HEK293 (cell line): ENCODE results near the gene BCL7C.

Experiments
- CTCF ChIA-PET: fragments of 350-600 bp; formaldehyde crosslinking; extraction: SDS; loops from one replicate; lab custom pipeline; 2021; ENCODE audit warnings: antibody characterized with exemption; lab: Yijun Ruan, JAX
- POLR2A ChIA-PET: fragments of 300-600 bp; formaldehyde crosslinking; extraction: SDS; loops from one replicate; lab custom pipeline; 2020; ENCODE audit warnings: antibody characterized with exemption, inconsistent platforms; lab: Yijun Ruan, JAX
- H3K27ac ChIP-seq: fragments of 200-500 bp; sonication (Bioruptor generic); 2 replicates; pipeline ENCODE4 v1.5.1; 2014; ENCODE audit warnings: low read depth, low read length, control low read depth, inconsistent platforms; ENCODE audit errors: extremely low read depth
- H3K36me3 ChIP-seq, 2 experiments: fragments of 200-500 bp in 1 of 2; sonication (Bioruptor generic) in 1 of 2; 1 replicate in 1 of 2; 2 replicates in 1 of 2; pipeline ENCODE4 v1.5.1; 2014 to 2017; ENCODE audit warnings: inconsistent platforms in 2 of 2, low read length in 2 of 2; ENCODE audit not compliant: control insufficient read depth in 2 of 2, insufficient read depth in 1 of 2
- H3K4me1 ChIP-seq: fragments of 200-500 bp; sonication (Bioruptor generic); 2 replicates; pipeline ENCODE4 v1.5.1; 2014; ENCODE audit warnings: mild to moderate bottlenecking, low read length, inconsistent platforms; ENCODE audit not compliant: control insufficient read depth, insufficient read depth
- H3K4me3 ChIP-seq: 2 replicates; pipeline ENCODE4 v1.5.1; 2011; ENCODE audit warnings: low read depth, mild to moderate bottlenecking, control low read depth, low read length, moderate library complexity
- H3K9me3 ChIP-seq: fragments of 200-500 bp; sonication (Bioruptor generic); 2 replicates; pipeline ENCODE4 v1.5.1; 2014; ENCODE audit warnings: low read depth, low read length, inconsistent platforms; ENCODE audit not compliant: control insufficient read depth, insufficient read depth
- GLI4 ChIP-seq: fragments of 450-650 bp; formaldehyde crosslinking; IDR thresholded peaks from 2 replicates; pipeline ENCODE4 v1.5.1; 2016; ENCODE audit warnings: missing biosample characterization, missing genetic modification characterization
- MEIS1 ChIP-seq: sonication (generic); formaldehyde crosslinking; IDR thresholded peaks from 2 replicates; pipeline ENCODE4 v1.8.1; 2022; ENCODE audit warnings: missing genetic modification reagents, mild to moderate bottlenecking, borderline replicate concordance
- OSR2 ChIP-seq: fragments of 450-650 bp; formaldehyde crosslinking; IDR thresholded peaks from 2 replicates; pipeline ENCODE4 v1.5.1; 2016; ENCODE audit warnings: missing biosample characterization, missing genetic modification characterization
- SP2 ChIP-seq: fragments of 450-650 bp; formaldehyde crosslinking; IDR thresholded peaks from 2 replicates; pipeline ENCODE4 v1.5.1; 2016; ENCODE audit warnings: missing biosample characterization, missing genetic modification characterization
- SP3 ChIP-seq: fragments of 450-650 bp; formaldehyde crosslinking; IDR thresholded peaks from 2 replicates; pipeline ENCODE4 v1.5.1; 2016; ENCODE audit warnings: missing biosample characterization, missing genetic modification characterization
- SP7 ChIP-seq: fragments of 450-650 bp; formaldehyde crosslinking; IDR thresholded peaks from 2 replicates; pipeline ENCODE4 v1.5.1; 2016; ENCODE audit warnings: missing biosample characterization, missing genetic modification characterization
- WT1 ChIP-seq: fragments of 450-650 bp; formaldehyde crosslinking; IDR thresholded peaks from 2 replicates; pipeline ENCODE4 v1.5.1; 2016; ENCODE audit warnings: missing biosample characterization, missing genetic modification characterization
- YY1 ChIP-seq: fragments of 450-650 bp; formaldehyde crosslinking; IDR thresholded peaks from 2 replicates; pipeline ENCODE4 v1.5.1; 2018; ENCODE audit warnings: missing biosample characterization, missing genetic modification characterization
- YY2 ChIP-seq: fragments of 450-650 bp; formaldehyde crosslinking; IDR thresholded peaks from 2 replicates; pipeline ENCODE4 v1.5.1; 2016; ENCODE audit warnings: missing biosample characterization, missing genetic modification characterization
- ZFHX2 ChIP-seq: fragments of 450-650 bp; formaldehyde crosslinking; conservative IDR thresholded peaks from 2 replicates; pipeline ENCODE4 v1.5.1; 2016; ENCODE audit warnings: missing biosample characterization, missing genetic modification characterization
- ZNF19 ChIP-seq: fragments of 450-650 bp; formaldehyde crosslinking; IDR thresholded peaks from 2 replicates; pipeline ENCODE4; 2016; ENCODE audit warnings: missing biosample characterization, missing genetic modification characterization, low read depth
- ZNF311 ChIP-seq: fragments of 450-650 bp; formaldehyde crosslinking; IDR thresholded peaks from 2 replicates; pipeline ENCODE4 v1.5.1; 2017; ENCODE audit warnings: missing biosample characterization, missing genetic modification characterization, borderline replicate concordance
- ZNF354C ChIP-seq: fragments of 450-650 bp; formaldehyde crosslinking; IDR thresholded peaks from 2 replicates; pipeline ENCODE4 v1.5.1; 2016; ENCODE audit warnings: missing biosample characterization, missing genetic modification characterization, low read depth, borderline replicate concordance
- ZNF416 ChIP-seq: fragments of 450-650 bp; formaldehyde crosslinking; IDR thresholded peaks from 2 replicates; pipeline ENCODE4 v1.5.1; 2016; ENCODE audit warnings: missing biosample characterization, missing genetic modification characterization
- ZNF561 ChIP-seq: fragments of 450-650 bp; IDR thresholded peaks from 2 replicates; pipeline ENCODE4 v1.5.1; 2018; ENCODE audit warnings: missing biosample characterization, missing genetic modification characterization, borderline replicate concordance
- ZNF747 ChIP-seq: fragments of 450-650 bp; formaldehyde crosslinking; IDR thresholded peaks from 2 replicates; pipeline ENCODE4 v1.5.1; 2016; ENCODE audit warnings: missing biosample characterization, missing genetic modification characterization
- TF ChIP-seq, protein P1 (sequence below): fragments of 450-650 bp; formaldehyde crosslinking; conservative IDR thresholded peaks from 2 replicates; pipeline ENCODE4 v1.5.1; 2016; ENCODE audit warnings: low read depth, missing biosample characterization, missing genetic modification characterization
- TF ChIP-seq, protein P2 (sequence below): fragments of 450-650 bp; formaldehyde crosslinking; IDR thresholded peaks from 2 replicates; pipeline ENCODE4 v1.5.1; 2017; ENCODE audit warnings: missing biosample characterization, mild to moderate bottlenecking, missing genetic modification characterization, moderate library complexity
- TF ChIP-seq, protein P3 (sequence below): fragments of 450-650 bp; formaldehyde crosslinking; IDR thresholded peaks from 2 replicates; pipeline ENCODE4 v1.5.1; 2016; ENCODE audit warnings: missing biosample characterization, missing genetic modification characterization
- TF ChIP-seq, protein P4 (sequence below): fragments of 450-650 bp; formaldehyde crosslinking; conservative IDR thresholded peaks from 2 replicates; pipeline ENCODE4 v1.5.1; 2016; ENCODE audit warnings: low read depth, missing biosample characterization, missing genetic modification characterization
- TF ChIP-seq, protein P5 (sequence below): fragments of 450-650 bp; formaldehyde crosslinking; IDR thresholded peaks from 2 replicates; pipeline ENCODE4 v1.5.1; 2017; ENCODE audit warnings: missing biosample characterization, missing genetic modification characterization

Gene BCL7C

DNA sequence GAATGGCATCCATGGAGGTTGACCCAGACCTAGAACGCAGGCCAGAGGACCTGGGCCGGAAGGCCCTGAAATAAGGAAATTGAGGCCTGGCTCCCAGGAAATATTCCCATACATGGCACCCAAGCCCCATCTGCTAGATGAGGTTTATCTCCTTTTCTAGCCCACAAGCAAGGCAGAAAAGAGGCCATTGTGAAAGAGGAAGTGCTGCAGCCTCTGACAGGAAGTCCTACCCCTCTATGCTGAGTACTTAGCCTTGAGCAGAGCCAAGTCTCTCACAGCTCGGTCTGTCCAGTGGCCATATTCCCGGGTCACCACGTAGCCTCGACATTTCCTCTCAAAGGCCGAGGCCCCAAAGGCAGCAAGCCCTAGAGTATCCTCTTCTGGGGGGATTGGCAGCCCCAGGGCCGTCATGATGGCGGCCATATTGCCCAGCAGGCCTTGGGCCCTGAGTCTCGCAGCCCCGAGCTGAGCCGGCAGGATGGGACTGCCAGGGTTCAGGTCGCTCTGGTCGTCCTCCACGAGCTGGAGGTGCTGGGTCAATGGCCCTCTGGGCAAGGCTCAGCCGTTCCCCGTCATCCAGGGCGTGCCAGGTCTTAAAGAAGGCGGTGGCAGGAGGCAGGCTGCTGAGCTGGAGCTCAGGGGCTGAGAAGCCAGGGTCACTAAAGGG, 10.4 kb upstream of the BCL7C start:
- Histone ChIP-seq H3K4me3 (no peak overlapping the region), H3K36me3 (no peaks in the 10 kb centered on the region), H3K4me1 (no peaks in the 10 kb centered on the region), H3K27ac (no peak overlapping the region), H3K9me3 (no peaks in the 10 kb centered on the region)
- TF ChIP-seq GLI4 (no peak), SP3 (tag by site-specific recombination) (no peak), ZNF19 (no peak)
- TF ChIP-seq, protein P1, sequence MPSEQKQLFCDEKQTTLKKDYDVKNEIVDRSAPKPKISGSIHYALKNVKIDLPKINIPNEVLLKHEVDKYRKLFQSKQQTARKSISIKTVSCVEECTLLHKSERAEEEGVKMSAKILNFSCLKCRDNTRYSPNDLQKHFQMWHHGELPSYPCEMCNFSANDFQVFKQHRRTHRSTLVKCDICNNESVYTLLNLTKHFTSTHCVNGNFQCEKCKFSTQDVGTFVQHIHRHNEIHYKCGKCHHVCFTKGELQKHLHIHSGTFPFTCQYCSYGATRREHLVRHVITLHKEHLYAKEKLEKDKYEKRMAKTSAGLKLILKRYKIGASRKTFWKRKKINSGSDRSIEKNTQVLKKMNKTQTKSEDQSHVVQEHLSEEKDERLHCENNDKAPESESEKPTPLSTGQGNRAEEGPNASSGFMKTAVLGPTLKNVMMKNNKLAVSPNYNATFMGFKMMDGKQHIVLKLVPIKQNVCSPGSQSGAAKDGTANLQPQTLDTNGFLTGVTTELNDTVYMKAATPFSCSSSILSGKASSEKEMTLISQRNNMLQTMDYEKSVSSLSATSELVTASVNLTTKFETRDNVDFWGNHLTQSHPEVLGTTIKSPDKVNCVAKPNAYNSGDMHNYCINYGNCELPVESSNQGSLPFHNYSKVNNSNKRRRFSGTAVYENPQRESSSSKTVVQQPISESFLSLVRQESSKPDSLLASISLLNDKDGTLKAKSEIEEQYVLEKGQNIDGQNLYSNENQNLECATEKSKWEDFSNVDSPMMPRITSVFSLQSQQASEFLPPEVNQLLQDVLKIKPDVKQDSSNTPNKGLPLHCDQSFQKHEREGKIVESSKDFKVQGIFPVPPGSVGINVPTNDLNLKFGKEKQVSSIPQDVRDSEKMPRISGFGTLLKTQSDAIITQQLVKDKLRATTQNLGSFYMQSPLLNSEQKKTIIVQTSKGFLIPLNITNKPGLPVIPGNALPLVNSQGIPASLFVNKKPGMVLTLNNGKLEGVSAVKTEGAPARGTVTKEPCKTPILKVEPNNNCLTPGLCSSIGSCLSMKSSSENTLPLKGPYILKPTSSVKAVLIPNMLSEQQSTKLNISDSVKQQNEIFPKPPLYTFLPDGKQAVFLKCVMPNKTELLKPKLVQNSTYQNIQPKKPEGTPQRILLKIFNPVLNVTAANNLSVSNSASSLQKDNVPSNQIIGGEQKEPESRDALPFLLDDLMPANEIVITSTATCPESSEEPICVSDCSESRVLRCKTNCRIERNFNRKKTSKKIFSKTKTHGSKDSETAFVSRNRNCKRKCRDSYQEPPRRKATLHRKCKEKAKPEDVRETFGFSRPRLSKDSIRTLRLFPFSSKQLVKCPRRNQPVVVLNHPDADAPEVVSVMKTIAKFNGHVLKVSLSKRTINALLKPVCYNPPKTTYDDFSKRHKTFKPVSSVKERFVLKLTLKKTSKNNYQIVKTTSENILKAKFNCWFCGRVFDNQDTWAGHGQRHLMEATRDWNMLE (tag by site-specific recombination), result peak; percentile 8; the same call in 1 of the 2 replicates
- TF ChIP-seq, protein P2, sequence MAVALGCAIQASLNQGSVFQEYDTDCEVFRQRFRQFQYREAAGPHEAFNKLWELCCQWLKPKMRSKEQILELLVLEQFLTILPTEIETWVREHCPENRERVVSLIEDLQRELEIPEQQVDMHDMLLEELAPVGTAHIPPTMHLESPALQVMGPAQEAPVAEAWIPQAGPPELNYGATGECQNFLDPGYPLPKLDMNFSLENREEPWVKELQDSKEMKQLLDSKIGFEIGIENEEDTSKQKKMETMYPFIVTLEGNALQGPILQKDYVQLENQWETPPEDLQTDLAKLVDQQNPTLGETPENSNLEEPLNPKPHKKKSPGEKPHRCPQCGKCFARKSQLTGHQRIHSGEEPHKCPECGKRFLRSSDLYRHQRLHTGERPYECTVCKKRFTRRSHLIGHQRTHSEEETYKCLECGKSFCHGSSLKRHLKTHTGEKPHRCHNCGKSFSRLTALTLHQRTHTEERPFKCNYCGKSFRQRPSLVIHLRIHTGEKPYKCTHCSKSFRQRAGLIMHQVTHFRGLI (tag by site-specific recombination), result no peak
- ChIA-PET CTCF (interaction anchor here (1.2 kb wide), 1 partner anchor 60 kb away, joined by 6 read pairs; no protein-coding TSS in a partner anchor), POLR2A (interaction anchor here (0.5 to 0.6 kb wide), 2 partner anchors 57 to 162 kb away, joined by 4 read pairs; no protein-coding TSS in a partner anchor)

DNA sequence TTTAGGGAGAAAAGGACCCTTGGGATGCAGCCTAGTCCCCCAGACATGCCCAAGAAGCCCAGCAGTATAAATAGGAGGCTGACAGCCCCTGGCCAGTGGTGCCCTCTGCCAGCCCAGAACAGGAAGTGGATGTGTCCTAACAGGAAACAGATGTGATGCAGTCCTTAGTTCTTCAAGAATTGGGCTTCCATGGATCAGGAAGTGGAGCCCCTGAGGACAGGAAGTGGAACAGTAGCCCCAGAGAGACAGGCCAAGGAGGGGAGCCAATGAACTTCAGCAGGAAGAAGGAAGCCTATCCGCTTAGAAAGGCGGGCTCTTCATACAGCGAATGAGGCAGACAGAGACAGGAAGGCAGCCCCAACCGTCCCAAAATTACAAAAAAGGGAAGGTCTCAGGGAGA, 9.7 kb upstream of the BCL7C start:
- POLR2A ChIA-PET, result interaction anchor here (3.6 kb wide), 1 partner anchor 28 kb away, joined by 35 read pairs; no protein-coding TSS in a partner anchor
- Histone ChIP-seq H3K27ac (no peak overlapping the region), H3K9me3 (no peaks in the 10 kb centered on the region), H3K4me3 (no peak overlapping the region), H3K36me3 (no peaks in the 10 kb centered on the region), H3K4me1 (no peaks in the 10 kb centered on the region)
- CTCF ChIA-PET, result interaction anchor here (2.1 to 3.8 kb wide), 2 partner anchors 14 to 59 kb away, joined by 8 to 66 read pairs; no protein-coding TSS in a partner anchor
- TF ChIP-seq ZNF747 (tag by site-specific recombination), result no peak
- no peak for TF ChIP-seq ZNF416
- TF ChIP-seq, protein P3, sequence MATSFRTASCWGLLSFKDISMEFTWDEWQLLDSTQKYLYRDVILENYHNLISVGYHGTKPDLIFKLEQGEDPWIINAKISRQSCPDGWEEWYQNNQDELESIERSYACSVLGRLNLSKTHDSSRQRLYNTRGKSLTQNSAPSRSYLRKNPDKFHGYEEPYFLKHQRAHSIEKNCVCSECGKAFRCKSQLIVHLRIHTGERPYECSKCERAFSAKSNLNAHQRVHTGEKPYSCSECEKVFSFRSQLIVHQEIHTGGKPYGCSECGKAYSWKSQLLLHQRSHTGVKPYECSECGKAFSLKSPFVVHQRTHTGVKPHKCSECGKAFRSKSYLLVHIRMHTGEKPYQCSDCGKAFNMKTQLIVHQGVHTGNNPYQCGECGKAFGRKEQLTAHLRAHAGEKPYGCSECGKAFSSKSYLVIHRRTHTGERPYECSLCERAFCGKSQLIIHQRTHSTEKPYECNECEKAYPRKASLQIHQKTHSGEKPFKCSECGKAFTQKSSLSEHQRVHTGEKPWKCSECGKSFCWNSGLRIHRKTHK (tag by site-specific recombination), result no peak
- no peak for TF ChIP-seq OSR2 (tag by site-specific recombination)
- no peak for TF ChIP-seq WT1 (tag by site-specific recombination)
- TF ChIP-seq SP7 (tag by site-specific recombination), result no peak
- no peak for TF ChIP-seq ZNF354C (tag by site-specific recombination)
- peak; percentile 74 for TF ChIP-seq SP2 (tag by site-specific recombination)
- TF ChIP-seq ZNF311 (tag by site-specific recombination), result no peak
- TF ChIP-seq YY1 (tag by site-specific recombination), result no peak
- no peak for TF ChIP-seq ZNF561 (tag by site-specific recombination)
- TF ChIP-seq MEIS1 (CRISPR knock-in tag), result no peak
- TF ChIP-seq, protein P4, sequence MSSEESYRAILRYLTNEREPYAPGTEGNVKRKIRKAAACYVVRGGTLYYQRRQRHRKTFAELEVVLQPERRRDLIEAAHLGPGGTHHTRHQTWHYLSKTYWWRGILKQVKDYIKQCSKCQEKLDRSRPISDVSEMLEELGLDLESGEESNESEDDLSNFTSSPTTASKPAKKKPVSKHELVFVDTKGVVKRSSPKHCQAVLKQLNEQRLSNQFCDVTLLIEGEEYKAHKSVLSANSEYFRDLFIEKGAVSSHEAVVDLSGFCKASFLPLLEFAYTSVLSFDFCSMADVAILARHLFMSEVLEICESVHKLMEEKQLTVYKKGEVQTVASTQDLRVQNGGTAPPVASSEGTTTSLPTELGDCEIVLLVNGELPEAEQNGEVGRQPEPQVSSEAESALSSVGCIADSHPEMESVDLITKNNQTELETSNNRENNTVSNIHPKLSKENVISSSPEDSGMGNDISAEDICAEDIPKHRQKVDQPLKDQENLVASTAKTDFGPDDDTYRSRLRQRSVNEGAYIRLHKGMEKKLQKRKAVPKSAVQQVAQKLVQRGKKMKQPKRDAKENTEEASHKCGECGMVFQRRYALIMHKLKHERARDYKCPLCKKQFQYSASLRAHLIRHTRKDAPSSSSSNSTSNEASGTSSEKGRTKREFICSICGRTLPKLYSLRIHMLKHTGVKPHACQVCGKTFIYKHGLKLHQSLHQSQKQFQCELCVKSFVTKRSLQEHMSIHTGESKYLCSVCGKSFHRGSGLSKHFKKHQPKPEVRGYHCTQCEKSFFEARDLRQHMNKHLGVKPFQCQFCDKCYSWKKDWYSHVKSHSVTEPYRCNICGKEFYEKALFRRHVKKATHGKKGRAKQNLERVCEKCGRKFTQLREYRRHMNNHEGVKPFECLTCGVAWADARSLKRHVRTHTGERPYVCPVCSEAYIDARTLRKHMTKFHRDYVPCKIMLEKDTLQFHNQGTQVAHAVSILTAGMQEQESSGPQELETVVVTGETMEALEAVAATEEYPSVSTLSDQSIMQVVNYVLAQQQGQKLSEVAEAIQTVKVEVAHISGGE, result peak; percentile 60
- TF ChIP-seq, protein P5, sequence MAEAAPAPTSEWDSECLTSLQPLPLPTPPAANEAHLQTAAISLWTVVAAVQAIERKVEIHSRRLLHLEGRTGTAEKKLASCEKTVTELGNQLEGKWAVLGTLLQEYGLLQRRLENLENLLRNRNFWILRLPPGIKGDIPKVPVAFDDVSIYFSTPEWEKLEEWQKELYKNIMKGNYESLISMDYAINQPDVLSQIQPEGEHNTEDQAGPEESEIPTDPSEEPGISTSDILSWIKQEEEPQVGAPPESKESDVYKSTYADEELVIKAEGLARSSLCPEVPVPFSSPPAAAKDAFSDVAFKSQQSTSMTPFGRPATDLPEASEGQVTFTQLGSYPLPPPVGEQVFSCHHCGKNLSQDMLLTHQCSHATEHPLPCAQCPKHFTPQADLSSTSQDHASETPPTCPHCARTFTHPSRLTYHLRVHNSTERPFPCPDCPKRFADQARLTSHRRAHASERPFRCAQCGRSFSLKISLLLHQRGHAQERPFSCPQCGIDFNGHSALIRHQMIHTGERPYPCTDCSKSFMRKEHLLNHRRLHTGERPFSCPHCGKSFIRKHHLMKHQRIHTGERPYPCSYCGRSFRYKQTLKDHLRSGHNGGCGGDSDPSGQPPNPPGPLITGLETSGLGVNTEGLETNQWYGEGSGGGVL (tag by site-specific recombination), result no peak
- no peak for TF ChIP-seq ZFHX2
- TF ChIP-seq YY2, result no peak
